ENCODE measurements around the gene KCNK1. TPM values are rescaled to one million over a fixed set of nuclear protein-coding genes. Genes with fewer than 3 reads are reported as not detected.

The KCNK1 gene
- total RNA-seq, 1 donor from 2014 or later: 6.3 TPM

GRCh38 chr1:233662575-233663304 is 48.8 kb downstream of the KCNK1 start:
- Histone ChIP-seq H3K36me3 (ENCODE audit: control insufficient read depth, insufficient read depth, low read length) (no peaks in the 10 kb centered on the region), H3K4me3 (ENCODE audit: low read depth, low read length) (no peak overlapping the region), H3K27me3 (ENCODE audit: control insufficient read depth, insufficient read depth, low read length) (no peaks in the 10 kb centered on the region)
- DNase-seq (ENCODE audit: low read depth): no peak
- TF ChIP-seq, protein P1, sequence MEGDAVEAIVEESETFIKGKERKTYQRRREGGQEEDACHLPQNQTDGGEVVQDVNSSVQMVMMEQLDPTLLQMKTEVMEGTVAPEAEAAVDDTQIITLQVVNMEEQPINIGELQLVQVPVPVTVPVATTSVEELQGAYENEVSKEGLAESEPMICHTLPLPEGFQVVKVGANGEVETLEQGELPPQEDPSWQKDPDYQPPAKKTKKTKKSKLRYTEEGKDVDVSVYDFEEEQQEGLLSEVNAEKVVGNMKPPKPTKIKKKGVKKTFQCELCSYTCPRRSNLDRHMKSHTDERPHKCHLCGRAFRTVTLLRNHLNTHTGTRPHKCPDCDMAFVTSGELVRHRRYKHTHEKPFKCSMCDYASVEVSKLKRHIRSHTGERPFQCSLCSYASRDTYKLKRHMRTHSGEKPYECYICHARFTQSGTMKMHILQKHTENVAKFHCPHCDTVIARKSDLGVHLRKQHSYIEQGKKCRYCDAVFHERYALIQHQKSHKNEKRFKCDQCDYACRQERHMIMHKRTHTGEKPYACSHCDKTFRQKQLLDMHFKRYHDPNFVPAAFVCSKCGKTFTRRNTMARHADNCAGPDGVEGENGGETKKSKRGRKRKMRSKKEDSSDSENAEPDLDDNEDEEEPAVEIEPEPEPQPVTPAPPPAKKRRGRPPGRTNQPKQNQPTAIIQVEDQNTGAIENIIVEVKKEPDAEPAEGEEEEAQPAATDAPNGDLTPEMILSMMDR (IDR thresholded peaks at IDR 0.05; ENCODE audit: insufficient read depth, low read length, poor library complexity, severe bottlenecking): no peak

GRCh38 chr1:233664253-233664652 is 50.3 kb downstream of the KCNK1 start:
- Histone ChIP-seq H3K4me3 (ENCODE audit: low read depth, low read length) (no peak overlapping the region), H3K27me3 (ENCODE audit: control insufficient read depth, insufficient read depth, low read length) (no peaks in the 10 kb centered on the region), H3K36me3 (ENCODE audit: control insufficient read depth, insufficient read depth, low read length) (no peaks in the 10 kb centered on the region)
- no peak for DNase-seq (ENCODE audit: low read depth)
- TF ChIP-seq, protein P1 (IDR thresholded peaks at IDR 0.05; ENCODE audit: insufficient read depth, low read length, poor library complexity, severe bottlenecking): no peak

- DNase-seq (ENCODE audit: low read depth): no peak
- Histone ChIP-seq H3K4me3 (ENCODE audit: low read depth, low read length) (no peak overlapping the region), H3K36me3 (ENCODE audit: control insufficient read depth, insufficient read depth, low read length) (no peaks in the 10 kb centered on the region), H3K27me3 (ENCODE audit: control insufficient read depth, insufficient read depth, low read length) (no peaks in the 10 kb centered on the region)
- TF ChIP-seq, protein P1 (IDR thresholded peaks at IDR 0.05; ENCODE audit: insufficient read depth, low read length, poor library complexity, severe bottlenecking): no peak
Observed at GRCh38 chr1:233664804-233665574, 51.1 kb downstream of the KCNK1 start.

DNA sequence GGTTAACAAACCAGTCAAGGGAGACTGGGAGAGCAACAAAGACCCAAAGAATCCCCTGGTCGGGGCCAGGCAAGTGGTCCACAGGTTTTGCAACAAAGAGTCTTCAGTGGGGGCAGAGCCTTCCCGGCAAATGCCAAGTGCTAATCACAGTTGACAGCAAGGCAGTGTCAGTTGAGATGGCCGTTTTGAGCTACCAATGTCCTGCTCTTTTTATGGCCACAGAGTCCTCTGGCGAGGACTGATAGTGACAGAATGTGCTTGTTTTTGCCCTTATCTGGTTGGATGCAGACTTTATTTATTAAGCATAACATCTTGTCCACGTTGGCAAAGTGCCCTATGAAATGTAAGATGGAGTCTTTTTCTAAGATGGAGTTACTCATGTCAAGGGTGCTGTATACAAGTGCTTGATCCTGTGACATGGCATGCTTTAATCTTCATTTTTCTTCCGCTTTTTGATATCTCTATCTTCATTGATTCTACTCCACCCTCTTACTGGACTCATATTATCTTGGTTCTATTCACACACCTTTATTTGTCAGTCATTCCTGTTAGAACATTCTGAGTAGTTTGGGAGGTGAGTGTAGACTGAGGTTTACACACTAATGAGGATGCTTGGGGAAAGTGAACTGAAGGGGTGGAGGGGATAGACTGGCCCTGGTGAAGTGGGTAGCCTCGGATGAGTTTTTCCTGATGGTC is 51.8 kb downstream of the KCNK1 start:
- TF ChIP-seq, protein P1 (IDR thresholded peaks at IDR 0.05; ENCODE audit: insufficient read depth, low read length, poor library complexity, severe bottlenecking): no peak
- H3K36me3 ChIP-seq (ENCODE audit: control insufficient read depth, insufficient read depth, low read length): no peaks in the 10 kb centered on the region
- no peak for DNase-seq (ENCODE audit: low read depth)
- no peaks in the 10 kb centered on the region for H3K27me3 ChIP-seq (ENCODE audit: control insufficient read depth, insufficient read depth, low read length)
- H3K4me3 ChIP-seq (ENCODE audit: low read depth, low read length): no peak overlapping the region

DNA sequence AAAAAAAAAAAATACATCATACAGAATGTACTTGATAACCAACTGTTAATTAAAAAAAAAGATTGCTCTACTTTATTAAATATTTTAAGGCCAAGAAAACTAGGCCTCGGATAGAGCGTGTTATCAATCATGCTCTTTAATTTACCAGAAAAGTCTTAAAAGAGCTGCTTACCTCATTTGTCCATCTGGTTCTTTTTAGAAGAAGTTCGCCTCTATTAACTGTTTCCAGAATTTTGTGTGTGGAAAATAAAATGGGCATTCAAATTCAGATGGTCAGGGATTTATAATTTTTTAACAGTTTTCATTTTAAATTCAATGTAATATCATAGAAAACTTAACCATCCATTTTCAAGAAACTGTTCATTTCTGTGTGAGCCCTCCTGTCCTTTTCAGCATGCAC is 53.8 kb downstream of the KCNK1 start:
- TF ChIP-seq, protein P1 (IDR thresholded peaks at IDR 0.05; ENCODE audit: insufficient read depth, low read length, poor library complexity, severe bottlenecking): no peak
- Histone ChIP-seq H3K36me3 (ENCODE audit: control insufficient read depth, insufficient read depth, low read length) (no peaks in the 10 kb centered on the region), H3K4me3 (ENCODE audit: low read depth, low read length) (no peak overlapping the region), H3K27me3 (ENCODE audit: control insufficient read depth, insufficient read depth, low read length) (no peaks in the 10 kb centered on the region)
- DNase-seq (ENCODE audit: low read depth): no peak

Data from kidney epithelial cell (primary cell).